Psoas muscle (tissue), 8 donors: Measurements from ENCODE around the gene TRANK1. TPM values are rescaled to one million over a fixed set of nuclear protein-coding genes. Genes with fewer than 3 reads are reported as not detected.

Experiments
- ATAC-seq, 4 donors: fragments of 200-7000 bp; cut with Tn5 transposase; one replicate each; pipeline ENCODE4 v1.9.1; 2020; ENCODE audit warnings: moderate library complexity in 3 of 4, mild to moderate bottlenecking in 2 of 4
- DNase-seq, 2 donors: peaks; one replicate each; pipeline ENCODE4 v3.0.0-alpha.2; 2020
- H3K27ac ChIP-seq: fragments of 200-600 bp; one replicate; pipeline ENCODE4 v1.8.0; 2022
- H3K27me3 ChIP-seq, 3 donors: fragments of 200-600 bp in 1 of 3; one replicate each; pipeline versions ENCODE4 v1.6.1 to v1.8.0; 2013 to 2022; ENCODE audit warnings: low read length in 2 of 3, mild to moderate bottlenecking in 2 of 3, moderate library complexity in 1 of 3; ENCODE audit not compliant: insufficient read depth in 3 of 3
- H3K36me3 ChIP-seq, 2 donors: fragments of 200-600 bp in 1 of 2; one replicate each; pipeline versions ENCODE4 v1.6.1 to v1.8.0; 2013 to 2022; ENCODE audit warnings: low read depth in 1 of 2, mild to moderate bottlenecking in 1 of 2, moderate library complexity in 1 of 2; ENCODE audit not compliant: insufficient read depth in 1 of 2
- H3K4me1 ChIP-seq: fragments of 200-600 bp; one replicate; pipeline ENCODE4 v1.8.0; 2022
- H3K4me3 ChIP-seq: fragments of 200-600 bp; one replicate; pipeline ENCODE4 v1.8.0; 2022; ENCODE audit warnings: mild to moderate bottlenecking
- H3K9me3 ChIP-seq: fragments of 200-600 bp; one replicate; pipeline ENCODE4 v1.8.0; 2022
- WGBS, 3 donors: extraction: QIAGEN DNeasy Blood & Tissue Kit; methylation state at CpG; one replicate each; pipeline versions ENCODE4 v1.1.6 to v1.1.7; 2013; 5-methylcytosine and 5-hydroxymethylcytosine counted together
- intact Hi-C, 2 donors: fragments of 100-400 bp; cut with DNase I; formaldehyde crosslinking; loops; one replicate each; pipeline versions ENCODE4 v1.11.0 to v1.14.2; 2022
- polyA plus RNA-seq, 3 donors: library from polyadenylated mRNA; stranded (reverse); fragments of 200-250 nt; gene quantifications; one replicate each; pipeline ENCODE4 v1.2.3, GENCODE V29; 2013
- total RNA-seq, 4 donors: library from RNA; stranded (reverse); fragmentation: NEBNext Ultra II Directional in 2 of 4; extraction: Animal tissue kit (Norgen Biotek cat#: 25700) in 2 of 4; gene quantifications; one replicate each; pipeline versions ENCODE4 v1.2.1 to v1.2.4, GENCODE V29; 2021 to 2023
- TF ChIP-seq, protein P1 (sequence below): fragments of 200-600 bp; IDR thresholded peaks from one replicate; pipeline ENCODE4 v1.8.0; 2022; ENCODE audit warnings: antibody characterized with exemption
- donor health status: healthy with polysubstance abuse.
- donor health status: DM: no; HTN: no; CAD: no; lungs with moderate emphysema.
- donor health status: Bipolar disorder and iron deficiency.
- donor health status: healthy.
- donor health status: DM: yes; HTN: yes; CAD: no.
- donor health status: DM: no; HTN: no; CAD: no.
- donor health status: DM: no; HTN: no; CAD: no.
- donor health status: DM: yes; HTN: yes; CAD: no.

TRANK1 gene
- total and polyA plus RNA-seq, 7 donors = 0.28 to 4.5 (median 0.63) TPM

DNA sequence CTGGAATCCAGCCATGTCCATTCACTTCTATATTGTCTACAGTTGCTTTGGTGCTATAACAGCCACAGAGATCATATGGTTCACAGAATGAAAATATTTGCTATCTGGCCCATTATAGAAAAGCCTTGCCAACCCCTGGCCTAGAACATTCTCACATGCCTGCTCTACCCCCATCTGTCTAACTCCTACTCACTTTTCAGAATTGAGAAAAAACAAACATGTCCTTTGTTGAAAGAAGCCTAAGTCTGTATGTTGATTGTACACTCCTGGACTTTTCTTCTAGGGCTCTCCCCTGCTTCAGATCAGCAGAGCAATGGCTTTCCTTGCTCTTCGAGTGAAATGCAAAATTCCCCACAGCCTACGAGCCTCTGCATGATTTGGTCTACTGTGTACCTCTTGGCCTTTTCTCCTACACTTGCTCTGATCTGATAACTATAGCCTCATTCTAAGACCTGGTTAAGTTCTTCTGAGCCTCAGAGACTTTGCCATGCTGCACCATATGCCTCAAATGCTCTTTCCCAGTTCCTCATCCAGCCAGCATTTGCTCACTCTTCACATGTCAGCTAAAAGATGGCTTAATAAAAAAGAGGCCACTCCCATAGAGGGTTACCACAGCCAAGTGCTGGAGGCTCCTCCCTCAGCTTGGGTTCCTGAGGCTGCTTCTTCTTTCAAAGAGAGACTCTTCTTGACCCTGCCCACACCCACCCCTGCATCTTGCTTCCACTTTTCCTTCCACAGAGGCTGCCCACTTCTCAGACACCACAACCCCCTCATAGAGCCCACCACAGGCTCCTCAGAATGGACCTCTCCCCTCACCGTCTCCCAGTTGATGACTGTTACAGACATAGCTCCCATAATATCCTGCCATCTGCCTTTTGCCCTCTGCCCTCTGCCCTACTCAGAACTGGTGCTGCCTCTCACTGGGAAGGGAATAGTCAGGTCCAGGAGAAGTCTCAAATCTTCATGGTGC lies 157.6 kb downstream of the TRANK1 start:
- no peak for ATAC-seq
- WGBS, 3 donors = 69 to 74% (median 71%) methylated on average over 3 of the region's 3 CpGs
- DNase-seq = peak in 1 of 2 donors; percentile 39
- H3K36me3 ChIP-seq = no peaks in the 10 kb centered on the region
- no peaks in the 10 kb centered on the region for H3K4me1 ChIP-seq
- no peak overlapping the region for H3K27ac ChIP-seq
- no peaks in the 10 kb centered on the region for H3K9me3 ChIP-seq
- no peaks in the 10 kb centered on the region for H3K27me3 ChIP-seq
- H3K4me3 ChIP-seq = no peak overlapping the region
- TF ChIP-seq, protein P1, sequence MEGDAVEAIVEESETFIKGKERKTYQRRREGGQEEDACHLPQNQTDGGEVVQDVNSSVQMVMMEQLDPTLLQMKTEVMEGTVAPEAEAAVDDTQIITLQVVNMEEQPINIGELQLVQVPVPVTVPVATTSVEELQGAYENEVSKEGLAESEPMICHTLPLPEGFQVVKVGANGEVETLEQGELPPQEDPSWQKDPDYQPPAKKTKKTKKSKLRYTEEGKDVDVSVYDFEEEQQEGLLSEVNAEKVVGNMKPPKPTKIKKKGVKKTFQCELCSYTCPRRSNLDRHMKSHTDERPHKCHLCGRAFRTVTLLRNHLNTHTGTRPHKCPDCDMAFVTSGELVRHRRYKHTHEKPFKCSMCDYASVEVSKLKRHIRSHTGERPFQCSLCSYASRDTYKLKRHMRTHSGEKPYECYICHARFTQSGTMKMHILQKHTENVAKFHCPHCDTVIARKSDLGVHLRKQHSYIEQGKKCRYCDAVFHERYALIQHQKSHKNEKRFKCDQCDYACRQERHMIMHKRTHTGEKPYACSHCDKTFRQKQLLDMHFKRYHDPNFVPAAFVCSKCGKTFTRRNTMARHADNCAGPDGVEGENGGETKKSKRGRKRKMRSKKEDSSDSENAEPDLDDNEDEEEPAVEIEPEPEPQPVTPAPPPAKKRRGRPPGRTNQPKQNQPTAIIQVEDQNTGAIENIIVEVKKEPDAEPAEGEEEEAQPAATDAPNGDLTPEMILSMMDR = no peak
- intact Hi-C loops = no loop called here

DNA sequence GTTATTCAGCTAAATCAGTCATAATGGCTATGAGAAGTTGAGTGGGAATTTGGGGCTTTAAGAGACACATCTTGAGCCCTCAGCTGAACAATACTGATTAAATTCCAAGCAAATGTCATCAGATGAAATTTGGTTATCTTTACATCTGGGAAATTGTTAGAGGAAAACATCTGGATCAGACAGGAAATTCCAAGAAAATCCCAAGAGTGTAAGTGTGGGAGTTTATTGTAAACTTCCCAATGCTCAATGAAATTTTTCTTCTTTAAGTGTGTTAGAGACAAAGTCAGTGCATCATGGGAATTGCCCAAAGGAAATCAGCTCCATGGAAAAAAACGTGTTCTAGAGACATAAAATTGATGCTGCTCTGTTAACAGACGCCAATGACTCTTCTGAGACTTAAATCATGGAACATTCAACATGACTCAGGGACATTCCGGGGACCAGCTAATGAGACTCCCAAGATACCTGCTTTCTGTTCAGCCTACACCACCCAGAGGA lies 160.7 kb downstream of the TRANK1 start:
- Histone ChIP-seq H3K36me3 (no peaks in the 10 kb centered on the region), H3K4me1 (no peaks in the 10 kb centered on the region), H3K27me3 (no peaks in the 10 kb centered on the region), H3K4me3 (no peak overlapping the region), H3K27ac (peak overlapping the region; percentile 21), H3K9me3 (no peaks in the 10 kb centered on the region)
- WGBS, 3 donors = 44 to 60% (median 45%) methylated on average over 3 of the region's 3 CpGs
- no peak for ATAC-seq
- TF ChIP-seq, protein P1 = no peak
- intact Hi-C loops = no loop called here
- no peak for DNase-seq

DNA sequence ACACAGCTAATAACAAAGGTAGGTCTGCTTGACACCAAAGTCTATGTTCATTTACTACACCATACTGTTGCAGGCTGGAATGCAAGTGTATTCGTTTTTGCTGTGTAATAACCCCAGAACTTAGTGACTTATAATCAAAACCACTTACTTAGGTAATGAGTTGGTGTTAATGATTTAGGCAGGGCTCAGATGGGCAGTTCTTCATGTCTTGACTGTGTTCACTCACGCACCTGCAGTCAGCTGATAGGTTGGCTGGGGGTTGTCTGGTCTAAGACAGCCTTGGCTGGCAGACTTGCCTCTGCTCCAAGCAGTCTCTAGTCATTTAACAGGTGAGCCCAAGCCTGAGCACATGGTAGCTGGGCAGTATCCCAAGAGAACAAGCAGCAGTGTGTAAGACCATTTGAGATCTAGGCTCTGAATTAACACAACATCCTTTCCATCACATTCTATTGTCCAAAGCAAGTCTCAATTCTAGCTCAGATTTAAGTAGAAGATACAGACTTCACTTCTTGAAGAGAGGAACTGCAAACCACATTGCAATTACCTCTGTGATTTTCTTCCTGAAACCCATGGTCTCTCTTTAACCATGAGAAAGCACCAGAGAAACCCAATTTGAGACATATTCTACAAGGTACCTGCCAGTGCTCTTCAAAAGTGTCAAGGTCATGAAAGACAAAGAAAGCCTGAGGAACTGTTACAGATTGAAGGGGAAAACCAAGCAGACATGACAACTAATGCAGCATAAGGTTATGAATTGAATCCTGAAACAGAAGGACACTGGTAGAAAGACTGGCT lies 167.2 kb downstream of the TRANK1 start:
- intact Hi-C loops = loop anchor here in 1 of 2 donors (5.0 kb wide), 1 partner anchor 1035 kb away; no protein-coding TSS in a partner anchor
- 78 to 83% (median 78%) methylated on average over 2 of the region's 2 CpGs for WGBS, 3 donors

More for the DNA sequence above, 167.2 kb downstream of the TRANK1 start:
- TF ChIP-seq, protein P1 = no peak
- DNase-seq (no peak), ATAC-seq (no peak)
- Histone ChIP-seq H3K9me3 (no peaks in the 10 kb centered on the region), H3K27ac (no peak overlapping the region), H3K4me3 (no peak overlapping the region), H3K4me1 (no peaks in the 10 kb centered on the region), H3K36me3 (no peaks in the 10 kb centered on the region), H3K27me3 (no peaks in the 10 kb centered on the region)

Other genes with a start within 250 kb of the TRANK1 start
- 1 to 10 TPM in 2 of 4 donors, under 1 TPM in 2; 0.54 to 1.7 (median 0.93) TPM for gene DCLK3, start 180.5 kb downstream of the TRANK1 start, total RNA-seq
- gene DCLK3, start 180.5 kb downstream of the TRANK1 start, polyA plus RNA-seq = under 1 TPM; 0.34 to 0.42 (median 0.36) TPM
- gene EPM2AIP1, start 48.1 kb upstream of the TRANK1 start, total RNA-seq = 10 to 100 TPM; 11.3 to 22.9 (median 16.3) TPM
- 10 to 100 TPM in 1 of 3 donors, 1 to 10 TPM in 2; 2.5 to 12.3 (median 3.6) TPM for gene EPM2AIP1, start 48.1 kb upstream of the TRANK1 start, polyA plus RNA-seq
- gene MLH1, start 48.5 kb upstream of the TRANK1 start, total RNA-seq = 10 to 100 TPM; 32.5 to 37.7 (median 35.6) TPM
- 10 to 100 TPM; 26.5 to 30.3 (median 29.1) TPM for gene MLH1, start 48.5 kb upstream of the TRANK1 start, polyA plus RNA-seq
- 100 to 1,000 TPM; 124 to 163 (median 138) TPM for gene LRRFIP2, start 229.5 kb upstream of the TRANK1 start, total RNA-seq
- 100 to 1,000 TPM in 1 of 3 donors, 10 to 100 TPM in 2; 35.7 to 135 (median 75.1) TPM for gene LRRFIP2, start 229.5 kb upstream of the TRANK1 start, polyA plus RNA-seq